Measurements from ENCODE around the gene AIM2.

AIM2 gene

GRCh38 chr1:159015440-159015909, 61.1 kb downstream of the AIM2 start:
- DNase-seq (ENCODE audit: low read depth, low spot score), result no peak

DNA sequence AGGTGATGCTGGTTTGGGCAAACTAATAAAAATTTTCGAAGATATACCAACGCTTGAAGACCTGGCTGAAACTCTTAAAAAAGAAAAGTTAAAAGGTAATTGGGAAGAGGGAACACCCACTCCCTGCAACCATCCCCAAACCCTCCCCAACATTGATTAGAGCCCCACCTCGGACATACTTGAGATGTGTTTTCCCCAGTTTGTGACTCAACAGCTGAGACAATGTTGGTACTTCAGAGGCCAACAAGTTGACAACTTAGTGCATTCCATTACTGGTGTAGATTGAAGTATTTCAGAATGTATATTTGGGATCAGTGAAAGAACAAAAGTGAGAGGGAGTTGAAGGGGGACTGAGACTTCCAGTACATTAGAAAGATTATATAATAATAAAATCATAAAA, 61.7 kb downstream of the AIM2 start:
- DNase-seq (ENCODE audit: low read depth, low spot score), result no peak

DNA sequence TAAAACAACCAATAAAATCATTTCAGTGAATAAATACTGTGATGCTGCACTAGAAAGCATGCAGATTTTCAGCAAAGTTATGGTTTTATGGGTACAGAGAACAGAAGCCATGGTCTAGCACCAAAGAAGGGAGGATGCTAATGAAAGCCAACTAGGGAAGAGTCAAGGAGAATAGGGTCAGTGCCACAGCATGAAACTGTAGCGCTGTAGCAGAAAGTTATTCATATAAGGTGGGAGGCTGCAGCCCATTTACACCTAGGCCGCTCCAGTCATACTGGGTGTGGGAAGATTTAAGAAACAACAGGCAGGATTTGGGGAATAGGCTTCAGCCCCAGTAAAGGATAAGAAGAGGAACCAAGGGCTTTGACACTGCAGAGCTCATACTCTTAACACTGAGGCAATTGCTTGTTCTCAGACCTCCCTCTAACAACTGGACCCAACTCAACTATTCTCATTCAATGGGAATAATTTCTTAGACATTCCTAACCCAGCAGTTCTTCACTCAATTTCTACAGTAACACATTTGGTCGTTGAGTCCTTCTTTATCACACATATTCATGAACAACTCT, 62.5 kb downstream of the AIM2 start:
- no peak for DNase-seq (ENCODE audit: low read depth, low spot score)

DNA sequence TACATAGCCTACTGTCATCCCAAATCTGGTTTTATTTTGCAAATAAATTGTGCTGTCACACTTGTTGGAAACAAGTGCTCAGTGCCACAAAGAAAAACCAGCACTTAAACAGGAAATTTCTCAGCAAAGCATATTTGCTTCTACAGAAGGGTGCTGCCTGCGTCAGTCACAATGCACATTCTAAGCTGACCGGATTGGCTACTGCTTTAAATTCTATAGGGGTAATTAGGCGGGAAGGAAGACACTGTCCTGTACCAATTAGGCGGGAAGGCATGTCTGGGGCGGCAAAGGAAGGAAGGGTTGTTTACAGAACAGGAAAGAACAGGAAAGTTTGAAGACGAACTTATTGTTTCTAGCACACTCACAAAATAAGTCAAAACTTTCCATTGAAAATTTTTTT, 64.1 kb downstream of the AIM2 start:
- DNase-seq (ENCODE audit: low read depth, low spot score), result no peak
